A549 (cell line): ENCODE data around the gene HIVEP3. TPM values are rescaled to one million over a fixed set of nuclear protein-coding genes. Genes with fewer than 3 reads are reported as not detected.

ENCODE experiments used
- ATAC-seq, 2 experiments: fragments of 200-7000 bp in 1 of 2; fragments of >200 bp in 1 of 2; cut with Nextera tagmentation in 1 of 2; cut with Tn5 transposase in 1 of 2; 3 replicates each; pipeline versions ENCODE4 v1.8.0 to v1.9.1; 2018 to 2020; ENCODE audit warnings: mild to moderate bottlenecking in 1 of 2, moderate library complexity in 1 of 2
- CTCF ChIA-PET: fragments of 300-600 bp; sonication (Branson Sonifier 250); formaldehyde crosslinking; extraction: SDS; loops from one replicate; lab custom pipeline; 2021; ENCODE audit warnings: antibody characterized with exemption, inconsistent platforms; lab: Yijun Ruan, JAX
- POLR2A ChIA-PET: fragments of 350-600 bp; formaldehyde crosslinking; extraction: SDS; loops from one replicate; lab custom pipeline; 2021; ENCODE audit warnings: antibody characterized with exemption, inconsistent platforms; lab: Yijun Ruan, JAX
- DNase-seq, 2 experiments: peaks; one replicate each; pipeline versions ENCODE4 v3.0.0 to v3.0.0-alpha.2; 2011 to 2016; ENCODE audit warnings: low read depth in 1 of 2, low spot score in 1 of 2
- FAIRE-seq: peaks from 2 replicates; lab custom pipeline; 2011; peaks lifted over from hg19 to GRCh38; lab: Jason Lieb, UNC
- H3K27ac ChIP-seq, 2 experiments: fragments of >200 bp; sonication (Bioruptor Twin); formaldehyde crosslinking; 3 replicates each; pipeline ENCODE4 v1.5.1; 2016 to 2017
- H3K4me1 ChIP-seq: fragments of >200 bp; sonication (Bioruptor Twin); formaldehyde crosslinking; 3 replicates; pipeline ENCODE4 v1.6.1; 2016
- H3K4me2 ChIP-seq: fragments of >200 bp; sonication (Bioruptor Twin); formaldehyde crosslinking; 3 replicates; pipeline ENCODE4 v1.6.1; 2016
- H3K4me3 ChIP-seq: fragments of >200 bp; sonication (Bioruptor Twin); formaldehyde crosslinking; 3 replicates; pipeline ENCODE4 v1.5.1; 2016
- H3K9me3 ChIP-seq: fragments of >200 bp; sonication (Bioruptor Twin); formaldehyde crosslinking; 3 replicates; pipeline ENCODE4 v1.6.1; 2016
- BCL3 ChIP-seq: fragments of >200 bp; sonication (Bioruptor Twin); formaldehyde crosslinking; IDR thresholded peaks from 3 replicates; pipeline ENCODE4 v1.6.1; 2016
- EP300 ChIP-seq, 2 experiments: fragments of >200 bp; sonication (Bioruptor Twin); formaldehyde crosslinking; IDR thresholded peaks; 2 replicates in 1 of 2; 3 replicates in 1 of 2; pipeline ENCODE4 v1.6.1; 2016 to 2017
- ESRRA ChIP-seq: fragments of 150-350 bp; IDR thresholded peaks from 2 replicates; pipeline ENCODE4 v1.6.1; 2014; ENCODE audit warnings: mild to moderate bottlenecking, low read length, borderline replicate concordance
- GATA3 ChIP-seq: IDR thresholded peaks from 2 replicates; pipeline ENCODE4 v1.6.1; 2012; ENCODE audit warnings: borderline replicate concordance
- HES2 ChIP-seq: fragments of >200 bp; sonication (Bioruptor Twin); formaldehyde crosslinking; IDR thresholded peaks from 2 replicates; pipeline ENCODE4 v1.6.1; 2016
- HOXA7 ChIP-seq: fragments of 250-450 bp; sonication (Bioruptor Pico); IDR thresholded peaks from 2 replicates; pipeline ENCODE4 v1.5.0; 2020; ENCODE audit warnings: mild to moderate bottlenecking, moderate library complexity
- KDM5A ChIP-seq: fragments of 200-600 bp; sonication (generic); IDR thresholded peaks from 2 replicates; pipeline ENCODE4 v1.6.1; 2016; ENCODE audit warnings: antibody characterized with exemption, mild to moderate bottlenecking
- RAD21 ChIP-seq, 2 experiments: fragments of >200 bp in 1 of 2; sonication (Bioruptor Twin) in 1 of 2; formaldehyde crosslinking in 1 of 2; IDR thresholded peaks in 1 of 2; conservative IDR thresholded peaks in 1 of 2; 2 replicates in 1 of 2; 3 replicates in 1 of 2; pipeline ENCODE4 v1.6.1; 2012 to 2018; ENCODE audit warnings: inconsistent platforms in 1 of 2
- RARB ChIP-seq: fragments of 250-450 bp; sonication (Bioruptor Pico); IDR thresholded peaks from 2 replicates; pipeline ENCODE4 v1.8.0; 2021; ENCODE audit warnings: mild to moderate bottlenecking, moderate library complexity
- RCOR1 ChIP-seq: fragments of 150-350 bp; IDR thresholded peaks from 2 replicates; pipeline ENCODE4 v1.6.1; 2014; ENCODE audit warnings: antibody characterized with exemption, low read length, low read depth
- REST ChIP-seq: fragments of 200-600 bp; sonication (generic); IDR thresholded peaks from 2 replicates; pipeline ENCODE4 v1.6.1; 2016; ENCODE audit warnings: antibody characterized with exemption, mild to moderate bottlenecking, moderate library complexity
- RFX5 ChIP-seq: fragments of 450-650 bp; IDR thresholded peaks from 2 replicates; pipeline ENCODE4 v1.7.1; 2014; ENCODE audit warnings: antibody characterized with exemption, mild to moderate bottlenecking, moderate library complexity
- ZSCAN20 ChIP-seq: fragments of 250-450 bp; sonication (Bioruptor Pico); IDR thresholded peaks from 2 replicates; pipeline ENCODE4 v1.8.0; 2022; ENCODE audit warnings: mild to moderate bottlenecking, moderate library complexity
- WGBS: methylation state at CpG from one replicate; pipeline ENCODE4 v1.1.6; 2017; ENCODE audit errors: missing lambda C conversion rate; 5-methylcytosine and 5-hydroxymethylcytosine counted together
- polyA plus RNA-seq, 4 experiments: library from polyadenylated mRNA; depleted of rRNA in 3 of 4; stranded (reverse); fragments of >200 nt; fragmentation: RNase III in 1 of 4; extraction: RNeasy Plus Mini Kit Qiagen cat#74134 plus additional on column Dnase treatment in 1 of 4; gene quantifications; 2 replicates in 3 of 4; 3 replicates in 1 of 4; pipeline ENCODE4 v1.2.3, GENCODE V29; 2011 to 2017
- TF ChIP-seq, protein P1 (sequence below): fragments of 250-450 bp; sonication (Bioruptor Pico); IDR thresholded peaks from 2 replicates; pipeline ENCODE4 v1.5.0; 2020; ENCODE audit warnings: low read depth, mild to moderate bottlenecking, moderate library complexity
- TF ChIP-seq, protein P2 (sequence below): fragments of 250-450 bp; sonication (Bioruptor Pico); IDR thresholded peaks from 2 replicates; pipeline ENCODE4 v1.5.0; 2021; ENCODE audit warnings: mild to moderate bottlenecking, moderate library complexity, borderline replicate concordance

Gene HIVEP3
- polyA plus RNA-seq, 2 of the 4 experiments (the other 2 are of a cell fraction): 1.5 to 2.0 TPM

DNA sequence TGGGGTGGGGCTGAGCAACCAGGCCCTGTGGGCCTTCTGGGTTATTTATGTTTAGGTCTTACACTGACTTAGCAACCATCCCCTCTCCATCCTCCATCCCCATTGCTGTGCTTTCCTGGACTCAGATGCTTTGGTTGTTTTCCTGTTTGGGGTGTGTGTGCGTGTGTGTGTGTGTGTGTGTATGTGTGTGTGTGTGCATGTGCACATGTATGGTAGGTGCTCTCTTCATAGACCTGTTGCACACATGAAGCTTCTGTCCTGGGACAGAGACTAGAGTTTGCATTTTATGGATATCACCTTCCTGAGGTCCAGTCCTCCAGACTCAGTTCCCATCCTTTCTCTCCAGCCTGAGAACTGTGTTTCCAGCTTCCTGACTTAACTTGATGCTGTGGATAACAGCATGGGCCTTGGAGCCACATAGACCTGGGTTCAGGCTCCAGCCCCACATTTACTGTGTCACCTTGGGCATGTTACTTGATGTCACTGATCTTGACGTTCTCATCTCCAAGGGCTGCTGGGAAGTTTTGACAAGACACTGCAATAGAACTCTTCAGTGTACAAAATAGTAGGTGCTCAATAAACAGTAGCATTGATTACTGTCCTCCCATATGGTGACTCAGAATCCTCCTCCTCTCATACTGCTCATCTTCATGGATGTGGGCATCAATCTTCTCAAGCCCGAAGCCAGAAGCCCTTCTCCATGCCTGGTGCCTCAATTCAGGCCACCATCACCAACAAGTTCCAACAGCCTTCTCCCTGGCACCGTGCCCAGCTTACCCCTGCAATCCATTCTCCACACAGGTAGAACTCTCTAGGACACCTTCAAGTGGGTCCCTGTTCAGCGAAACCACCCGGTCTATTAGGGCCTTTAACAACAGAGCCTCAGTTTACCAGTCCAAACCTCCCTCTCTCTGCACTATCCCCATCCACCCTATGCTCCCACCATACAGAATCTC lies 252.5 kb downstream of the HIVEP3 start:
- POLR2A ChIA-PET: no interaction called here
- no peak overlapping the region for H3K4me3 ChIP-seq
- H3K4me2 ChIP-seq: no peak overlapping the region
- no peak for TF ChIP-seq ESRRA
- no peak for TF ChIP-seq HOXA7
- TF ChIP-seq RCOR1: no peak
- no peak for TF ChIP-seq RFX5
- TF ChIP-seq GATA3: no peak
- TF ChIP-seq EP300 (IDR thresholded peaks at IDR 0.05): no peak
- no peak for TF ChIP-seq ZSCAN20
- no peak for TF ChIP-seq REST
- no peak for TF ChIP-seq RAD21 (conservative IDR thresholded peaks at IDR 0.05 in 1 of 2, IDR thresholded peaks at IDR 0.05 in 1 of 2)
- CTCF ChIA-PET: interaction anchor here (0.6 to 0.8 kb wide), 2 partner anchors 10 to 43 kb away, joined by 3 read pairs; no protein-coding TSS in a partner anchor
- WGBS: 87% methylated on average over 6 of the region's 6 CpGs
- DNase-seq: no peak
- no peak overlapping the region for H3K27ac ChIP-seq
- H3K9me3 ChIP-seq: no peaks in the 10 kb centered on the region
- peaks cover 29% of the 10 kb centered on the region for H3K4me1 ChIP-seq
- FAIRE-seq: no peak
- ATAC-seq: no peak

- ATAC-seq: peak; percentile 9 to 39; a peak in 2 of 6 replicates
- peak; percentile 35 to 52 for DNase-seq
- POLR2A ChIA-PET: no interaction called here
- peak overlapping the region; percentile 37; the same call in 2 of the 3 replicates for H3K4me2 ChIP-seq
- TF ChIP-seq RARB (CRISPR knock-in tag) (no peak), KDM5A (no peak), BCL3 (no peak), HES2 (no peak)
- TF ChIP-seq, protein P1, sequence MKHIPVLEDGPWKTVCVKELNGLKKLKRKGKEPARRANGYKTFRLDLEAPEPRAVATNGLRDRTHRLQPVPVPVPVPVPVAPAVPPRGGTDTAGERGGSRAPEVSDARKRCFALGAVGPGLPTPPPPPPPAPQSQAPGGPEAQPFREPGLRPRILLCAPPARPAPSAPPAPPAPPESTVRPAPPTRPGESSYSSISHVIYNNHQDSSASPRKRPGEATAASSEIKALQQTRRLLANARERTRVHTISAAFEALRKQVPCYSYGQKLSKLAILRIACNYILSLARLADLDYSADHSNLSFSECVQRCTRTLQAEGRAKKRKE: no peak
- TF ChIP-seq, protein P2, sequence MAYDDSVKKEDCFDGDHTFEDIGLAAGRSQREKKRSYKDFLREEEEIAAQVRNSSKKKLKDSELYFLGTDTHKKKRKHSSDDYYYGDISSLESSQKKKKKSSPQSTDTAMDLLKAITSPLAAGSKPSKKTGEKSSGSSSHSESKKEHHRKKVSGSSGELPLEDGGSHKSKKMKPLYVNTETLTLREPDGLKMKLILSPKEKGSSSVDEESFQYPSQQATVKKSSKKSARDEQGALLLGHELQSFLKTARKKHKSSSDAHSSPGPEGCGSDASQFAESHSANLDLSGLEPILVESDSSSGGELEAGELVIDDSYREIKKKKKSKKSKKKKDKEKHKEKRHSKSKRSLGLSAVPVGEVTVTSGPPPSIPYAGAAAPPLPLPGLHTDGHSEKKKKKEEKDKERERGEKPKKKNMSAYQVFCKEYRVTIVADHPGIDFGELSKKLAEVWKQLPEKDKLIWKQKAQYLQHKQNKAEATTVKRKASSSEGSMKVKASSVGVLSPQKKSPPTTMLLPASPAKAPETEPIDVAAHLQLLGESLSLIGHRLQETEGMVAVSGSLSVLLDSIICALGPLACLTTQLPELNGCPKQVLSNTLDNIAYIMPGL (CRISPR knock-in tag): no peak
- TF ChIP-seq, all 56 proteins: peak for 0
- H3K9me3 ChIP-seq: no peaks in the 10 kb centered on the region
- no peak overlapping the region for H3K4me3 ChIP-seq
- CTCF ChIA-PET: interaction anchor here (0.6 kb wide), 1 partner anchor 130 kb away, joined by 3 read pairs; no protein-coding TSS in a partner anchor
- 0 out of 6 replicates have a peak overlapping the region, but pooled peaks of 1 of the 2 experiments have one; percentile 21 for H3K27ac ChIP-seq
- WGBS: 77% methylated on average over 2 of the region's 4 CpGs
- H3K4me1 ChIP-seq: peaks cover 23% of the 10 kb centered on the region
- no peak for FAIRE-seq
These were observed 253.7 kb downstream of the HIVEP3 start for GRCh38 chr1:41664861-41665640.
